ENCODE data around the gene SLC8A2. TPM values are rescaled to one million over a fixed set of nuclear protein-coding genes. Genes with fewer than 3 reads are reported as not detected.

Gene SLC8A2
- total and polyA plus RNA-seq, 2 experiments from 2014 or later, result 0.99 to 3.7 TPM

- Histone ChIP-seq H3K4me3 (peak within 1 kb of the TSS; percentile 67), H3K27ac (no peak within 1 kb of the TSS), H3K36me3 (peaks cover 2% of the 10 kb centered on the region), H3K4me1 (ENCODE audit: low read depth) (peaks cover 25% of the 10 kb centered on the region), H3K9me3 (ENCODE audit: low read depth) (no peaks in the 10 kb centered on the region), H3K27me3 (peaks cover 23% of the 10 kb centered on the region)
- no peak for TF ChIP-seq CTCF (IDR thresholded peaks at IDR 0.05; ENCODE audit: low read depth, low read length)
- peak in 1 of 2 donors; percentile 53 for DNase-seq (ENCODE audit: low read depth in 1 of 2, low spot score in 1 of 2)
Measured at GRCh38 chr19:47419030-47419783, 52.5 kb downstream of the SLC8A2 start, which contains the start of gene MEIS3. MEIS3 (minus strand) TSS chr19:47419527; CDS start chr19:47419081, 446 bp downstream.

- H3K9me3 ChIP-seq (ENCODE audit: low read depth), result no peaks in the 10 kb centered on the region
- no peak for DNase-seq (ENCODE audit: low read depth in 1 of 2, low spot score in 1 of 2)
- H3K27me3 ChIP-seq, result peaks cover 23% of the 10 kb centered on the region
- H3K27ac ChIP-seq, result no peak overlapping the region
- peaks cover 6% of the 10 kb centered on the region for H3K36me3 ChIP-seq
- H3K4me1 ChIP-seq (ENCODE audit: low read depth), result peaks cover 25% of the 10 kb centered on the region
- no peak for TF ChIP-seq CTCF (IDR thresholded peaks at IDR 0.05; ENCODE audit: low read depth, low read length)
- H3K4me3 ChIP-seq, result peak overlapping the region; percentile 67
Measured at GRCh38 chr19:47418692-47419029, 53.0 kb downstream of the SLC8A2 start.

DNA sequence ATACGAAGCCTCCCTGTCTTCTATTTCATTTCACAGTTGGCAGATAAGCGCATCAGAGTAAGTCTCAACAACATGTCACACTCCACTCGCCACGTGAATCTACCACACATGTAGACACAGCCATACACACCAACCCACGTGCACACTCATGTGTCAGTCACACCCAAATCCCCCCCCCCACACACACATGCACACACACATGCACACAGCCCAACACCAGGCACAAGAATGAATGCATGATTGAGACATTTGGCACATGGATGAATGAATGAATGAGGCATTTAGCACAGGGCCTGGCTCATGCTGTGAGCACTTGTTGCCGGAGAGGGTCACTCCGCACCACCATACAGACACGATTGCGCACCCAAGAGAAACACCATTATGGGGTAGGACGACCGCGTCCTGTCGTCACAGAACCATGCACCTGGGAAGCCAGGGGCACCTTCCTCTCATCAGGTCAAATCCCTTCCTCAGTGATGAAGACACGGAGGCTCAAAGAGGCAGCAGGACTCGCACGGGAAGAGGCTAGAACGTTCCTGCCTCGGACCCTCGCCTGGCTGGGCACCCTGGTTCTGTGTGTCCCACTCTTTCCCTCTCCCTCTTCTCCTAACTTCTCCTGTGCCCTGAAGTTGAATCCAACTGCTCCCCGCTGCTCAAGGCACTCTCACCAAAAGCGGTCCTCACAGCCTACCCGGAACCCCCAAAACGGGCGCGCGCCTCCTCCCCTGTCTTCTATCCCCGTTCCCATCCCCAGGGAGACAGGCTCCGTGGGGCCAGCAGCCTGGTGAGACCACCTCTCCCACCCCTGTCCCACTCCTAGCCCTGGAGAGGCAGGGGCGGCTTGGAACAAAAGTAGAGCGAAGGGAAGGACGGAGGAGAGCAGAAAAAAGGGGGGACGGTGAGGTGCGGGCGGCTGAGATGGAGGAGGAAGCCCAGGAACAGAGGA is 53.7 kb downstream of the SLC8A2 start:
- H3K27ac ChIP-seq, result no peak overlapping the region
- no peaks in the 10 kb centered on the region for H3K9me3 ChIP-seq (ENCODE audit: low read depth)
- H3K4me3 ChIP-seq, result peak overlapping the region; percentile 67
- H3K4me1 ChIP-seq (ENCODE audit: low read depth), result peaks cover 25% of the 10 kb centered on the region
- DNase-seq (ENCODE audit: low read depth in 1 of 2, low spot score in 1 of 2), result no peak
- peaks cover 6% of the 10 kb centered on the region for H3K36me3 ChIP-seq
- TF ChIP-seq CTCF (IDR thresholded peaks at IDR 0.05; ENCODE audit: low read depth, low read length), result no peak
- H3K27me3 ChIP-seq, result peaks cover 21% of the 10 kb centered on the region

DNA sequence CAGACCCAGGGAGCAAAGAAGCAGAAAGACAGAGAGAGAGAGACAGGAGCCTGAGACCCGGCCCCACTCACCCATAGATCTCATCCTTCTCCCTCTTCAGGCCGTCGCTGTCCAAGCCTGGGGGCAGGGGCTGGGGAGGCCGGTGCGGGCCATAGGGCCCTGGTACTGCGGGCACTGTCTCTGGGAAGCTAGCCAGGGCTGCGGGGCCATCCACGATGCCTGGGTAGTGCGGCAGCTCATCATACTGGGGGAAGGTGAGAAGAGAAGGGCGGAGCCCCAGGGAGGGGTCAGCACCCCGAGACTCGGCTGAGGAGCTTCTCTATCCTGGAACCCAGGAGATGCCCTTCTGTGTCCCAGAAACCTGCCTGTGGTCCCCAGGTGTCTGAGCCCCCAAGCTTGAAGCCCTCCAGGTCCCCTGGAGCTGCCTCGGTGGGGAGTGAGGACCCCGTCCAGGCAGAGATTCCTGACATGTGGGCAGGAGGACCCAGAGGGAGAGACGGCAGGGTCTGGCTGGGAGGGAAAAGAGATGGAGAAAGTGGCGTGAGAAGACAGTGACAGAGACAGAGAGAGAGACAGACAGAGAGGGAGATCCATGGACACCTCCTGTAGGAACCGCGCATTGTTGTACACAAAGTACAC is 54.5 kb downstream of the SLC8A2 start:
- Histone ChIP-seq H3K9me3 (ENCODE audit: low read depth) (no peaks in the 10 kb centered on the region), H3K27me3 (peaks cover 15% of the 10 kb centered on the region), H3K27ac (no peak overlapping the region), H3K4me1 (ENCODE audit: low read depth) (peaks cover 25% of the 10 kb centered on the region), H3K4me3 (no peak overlapping the region), H3K36me3 (peaks cover 6% of the 10 kb centered on the region)
- no peak for DNase-seq (ENCODE audit: low read depth in 1 of 2, low spot score in 1 of 2)
- no peak for TF ChIP-seq CTCF (IDR thresholded peaks at IDR 0.05; ENCODE audit: low read depth, low read length)

DNA sequence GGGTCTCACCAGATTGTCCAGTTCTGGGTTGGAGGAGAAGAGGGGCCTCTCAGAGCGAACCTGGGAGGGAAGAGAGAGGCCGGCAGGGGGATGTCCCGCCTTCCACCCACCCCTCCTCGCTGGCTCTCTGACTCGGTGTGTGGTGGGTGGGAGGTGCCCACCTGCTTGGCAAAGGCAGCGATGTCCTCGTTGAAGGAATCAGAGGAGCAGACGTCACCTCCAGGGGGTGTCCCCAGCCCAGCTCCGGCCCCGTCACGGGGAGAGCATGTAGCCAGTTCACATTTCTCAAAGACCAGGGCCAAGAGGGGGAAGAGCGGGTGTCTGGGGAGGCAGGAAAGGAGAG is 55.1 kb downstream of the SLC8A2 start:
- peaks cover 6% of the 10 kb centered on the region for H3K36me3 ChIP-seq
- peaks cover 23% of the 10 kb centered on the region for H3K4me1 ChIP-seq (ENCODE audit: low read depth)
- no peak for DNase-seq (ENCODE audit: low read depth in 1 of 2, low spot score in 1 of 2)
- no peak for TF ChIP-seq CTCF (IDR thresholded peaks at IDR 0.05; ENCODE audit: low read depth, low read length)
- H3K27me3 ChIP-seq, result peaks cover 8% of the 10 kb centered on the region
- H3K9me3 ChIP-seq (ENCODE audit: low read depth), result no peaks in the 10 kb centered on the region
- no peak overlapping the region for H3K27ac ChIP-seq
- H3K4me3 ChIP-seq, result no peak overlapping the region

Measured in cardiac muscle cell (in vitro differentiated cells and primary cell).